ENCODE results near the gene NEMP1.
"Not testable (repeated sequence)": the region's sequence is repeated elsewhere in the genome, so short reads cannot be mapped to it uniquely, and the experiment has no call there.

NEMP1 gene, protein sequence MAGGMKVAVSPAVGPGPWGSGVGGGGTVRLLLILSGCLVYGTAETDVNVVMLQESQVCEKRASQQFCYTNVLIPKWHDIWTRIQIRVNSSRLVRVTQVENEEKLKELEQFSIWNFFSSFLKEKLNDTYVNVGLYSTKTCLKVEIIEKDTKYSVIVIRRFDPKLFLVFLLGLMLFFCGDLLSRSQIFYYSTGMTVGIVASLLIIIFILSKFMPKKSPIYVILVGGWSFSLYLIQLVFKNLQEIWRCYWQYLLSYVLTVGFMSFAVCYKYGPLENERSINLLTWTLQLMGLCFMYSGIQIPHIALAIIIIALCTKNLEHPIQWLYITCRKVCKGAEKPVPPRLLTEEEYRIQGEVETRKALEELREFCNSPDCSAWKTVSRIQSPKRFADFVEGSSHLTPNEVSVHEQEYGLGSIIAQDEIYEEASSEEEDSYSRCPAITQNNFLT

GRCh38 chr12:57078519-57079404 is at the start of gene NEMP1:
NEMP1 (minus strand) TSS chr12:57078791; CDS start chr12:57078745, 46 bp downstream.
- peak; percentile 99 for DNase-seq

DNA sequence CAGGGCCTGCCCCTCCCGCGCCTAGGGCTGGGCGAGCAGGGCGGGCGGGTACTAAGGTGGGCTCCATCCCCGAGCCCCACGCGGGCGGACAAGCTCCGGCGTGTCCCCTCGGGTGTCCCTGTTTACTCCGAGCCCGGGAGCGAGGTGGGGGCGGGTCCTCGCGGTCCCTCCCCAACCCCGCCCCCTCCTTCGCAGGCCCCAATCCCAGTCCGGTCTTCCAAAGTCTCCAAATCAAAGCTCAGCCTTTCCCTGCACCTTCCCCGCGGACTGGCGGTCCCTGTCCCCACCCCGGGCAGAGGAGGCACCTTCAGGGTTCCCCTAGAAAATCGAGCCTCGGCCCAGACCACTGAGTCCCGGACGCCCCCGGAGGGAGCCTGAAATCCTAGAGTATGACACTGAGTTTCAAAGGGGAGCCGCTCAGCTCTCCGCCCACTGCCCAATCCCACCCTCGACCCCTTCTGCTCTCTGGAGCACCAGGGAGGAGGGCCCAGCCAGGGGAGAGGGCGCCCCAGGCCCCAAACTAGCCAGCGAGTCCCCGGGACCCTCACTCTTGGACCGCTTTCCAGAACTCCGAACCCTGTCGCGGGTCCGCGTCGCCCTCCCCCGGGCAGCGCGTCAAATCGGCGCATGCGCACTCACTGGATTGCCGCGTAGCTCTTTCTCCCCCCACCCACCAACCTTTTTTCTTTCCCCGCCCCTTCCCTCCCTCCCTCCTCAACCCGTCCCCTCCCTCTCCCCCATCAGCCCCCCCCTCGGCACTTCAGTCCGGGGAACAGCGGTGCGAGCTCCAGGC is 49.3 kb upstream of the NEMP1 start, which contains the start of gene LRP1:
Gene LRP1, plus strand, starts transcription at position 758 of the 793 bp plus-strand sequence. CDS start 482 bp downstream, outside the sequence.
- DNase-seq: peak; percentile 85

DNA sequence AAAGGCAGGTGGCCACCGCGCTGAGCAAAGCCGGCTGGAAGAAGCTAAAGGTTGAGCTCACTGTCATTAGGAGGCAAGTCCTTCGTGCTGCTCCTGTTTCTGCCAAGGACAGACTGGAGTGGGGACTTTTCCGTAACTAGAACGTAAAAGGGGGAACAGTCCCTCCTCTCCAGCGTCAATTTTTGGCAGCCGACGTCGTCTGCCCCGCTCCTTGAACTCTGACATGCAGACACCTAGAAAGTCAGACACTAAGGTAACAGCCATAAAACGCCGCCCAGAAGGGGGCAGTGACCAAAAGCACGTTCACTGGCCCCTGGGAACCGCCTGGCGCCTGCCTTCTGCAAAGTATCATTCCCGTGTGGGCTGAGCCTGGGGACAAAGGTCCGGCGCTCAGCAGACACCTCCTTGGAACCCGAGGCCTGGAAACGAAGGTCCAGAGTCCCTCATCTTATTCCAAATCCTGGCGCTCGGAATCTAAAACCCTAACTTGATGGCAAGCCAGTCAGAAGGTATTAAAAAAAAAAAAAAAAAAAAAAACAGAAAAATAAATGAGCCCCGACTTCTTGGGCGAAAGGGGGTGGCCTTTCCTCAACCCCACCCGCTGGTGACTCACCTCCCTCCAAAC is 48.6 kb upstream of the NEMP1 start:
- DNase-seq: peak; percentile 43

GRCh38 chr12:57126561-57126960 is 48.0 kb upstream of the NEMP1 start:
- no peak for DNase-seq

DNA sequence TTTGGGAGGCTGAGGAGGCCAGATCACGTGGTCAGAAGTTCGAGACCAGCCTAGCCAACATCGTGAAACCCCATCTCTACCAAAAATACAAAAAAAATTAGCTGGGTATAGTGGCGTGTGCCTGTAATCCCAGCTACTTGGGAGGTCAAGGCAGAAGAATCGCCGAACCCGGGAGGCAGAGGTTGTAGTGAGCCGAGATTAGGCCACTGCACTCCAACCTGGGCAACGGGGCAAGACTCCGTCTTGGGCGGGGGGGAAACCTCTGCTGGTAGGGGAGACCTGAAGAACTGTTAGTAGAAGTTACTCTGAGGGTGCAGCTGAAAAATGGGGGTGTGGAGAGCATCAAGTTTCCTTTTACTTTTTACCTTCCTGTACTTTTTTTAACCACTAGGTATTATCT is 47.5 kb upstream of the NEMP1 start:
- no peak for DNase-seq

DNA sequence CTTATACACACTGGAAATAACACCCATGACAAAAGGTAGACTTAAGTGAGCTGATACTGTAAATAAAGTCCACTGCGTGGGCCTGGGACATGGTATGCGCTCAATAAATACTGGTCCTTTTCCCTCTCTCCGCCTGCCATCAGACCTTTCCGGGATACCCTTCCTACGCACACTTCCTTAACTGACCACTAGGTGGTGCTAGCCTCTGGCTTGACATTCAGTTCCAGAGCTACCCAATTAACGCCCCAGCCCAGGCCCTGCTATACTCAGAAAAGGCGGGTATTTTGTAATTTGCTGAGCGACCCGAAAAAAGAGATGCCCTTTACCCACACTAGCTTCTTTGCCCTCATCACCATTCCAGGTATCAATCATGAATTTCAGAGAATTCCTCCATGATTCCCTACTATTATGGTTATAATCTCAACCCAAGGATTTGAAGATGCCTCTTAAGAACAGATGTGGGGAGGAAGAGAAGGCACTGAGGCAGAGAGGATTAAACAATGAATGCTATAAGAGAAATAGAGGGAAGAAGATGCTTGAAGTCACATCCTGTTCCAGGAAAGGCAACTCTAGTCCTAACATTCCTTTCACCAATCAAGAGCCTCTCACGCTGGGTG is 45.8 kb upstream of the NEMP1 start:
- peak; percentile 84 for DNase-seq

GRCh38 chr12:57123813-57124212 is 45.2 kb upstream of the NEMP1 start:
- DNase-seq: no peak

DNA sequence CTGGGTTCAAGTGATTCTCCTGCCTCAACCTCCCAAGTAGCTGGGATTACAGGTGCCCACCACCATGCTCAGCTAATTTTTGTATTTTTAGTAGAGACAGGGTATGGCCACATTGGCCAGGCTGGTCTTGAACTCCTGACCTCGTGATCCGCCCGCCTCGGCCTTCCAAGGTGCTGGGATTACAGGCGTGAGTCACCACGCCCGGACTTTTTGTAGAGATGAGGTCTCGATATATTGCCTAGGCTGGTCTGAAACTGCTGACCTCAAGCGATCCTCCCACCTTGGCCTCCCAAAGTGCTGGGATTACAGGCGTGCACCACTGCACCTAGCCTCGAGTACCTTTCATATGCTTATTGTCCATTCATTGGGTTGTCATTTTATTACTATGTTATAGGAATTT is 42.1 kb upstream of the NEMP1 start:
- DNase-seq: not testable (repeated sequence)

- no peak for DNase-seq
Measured at GRCh38 chr12:57119294-57120085, 40.9 kb upstream of the NEMP1 start.

GRCh38 chr12:57118711-57119271 is 40.2 kb upstream of the NEMP1 start:
- DNase-seq: no peak

DNA sequence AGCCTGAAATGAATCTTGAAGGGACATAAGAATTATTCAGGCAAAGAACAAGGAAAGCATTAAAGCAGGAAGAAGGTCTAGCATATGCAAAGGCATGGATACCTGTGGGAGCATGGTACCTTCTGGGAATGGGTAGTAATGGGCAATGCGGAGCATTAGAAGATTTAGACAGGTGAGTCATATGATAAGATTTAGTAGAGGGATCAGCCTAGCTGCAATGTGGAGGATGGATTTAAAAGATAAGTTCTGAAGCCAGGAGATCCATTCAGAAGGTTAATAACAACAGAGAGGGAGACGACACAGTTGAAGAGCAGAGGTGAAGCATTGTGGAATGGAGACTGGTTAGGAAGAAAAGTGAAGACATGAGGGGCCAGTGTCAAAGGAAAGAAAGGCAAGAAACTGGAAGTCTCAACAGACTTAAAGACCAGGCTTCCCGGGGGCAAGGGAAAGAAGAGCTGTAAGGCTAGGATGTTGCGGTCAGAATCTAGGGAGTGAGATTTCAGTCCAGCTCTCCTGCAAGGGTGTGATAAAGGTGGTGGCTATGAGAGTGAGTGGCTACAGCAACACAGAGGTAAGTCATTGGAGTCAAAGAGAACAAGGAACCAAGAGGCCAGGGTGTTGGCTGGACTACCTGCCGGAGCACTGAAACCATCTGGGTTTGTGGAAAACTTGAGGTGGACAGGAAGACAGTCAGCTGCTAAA is 38.1 kb upstream of the NEMP1 start:
- DNase-seq: no peak

- DNase-seq: no peak
Measured at GRCh38 chr12:57112492-57113294, 34.1 kb upstream of the NEMP1 start.

GRCh38 chr12:57111031-57111734 is 32.6 kb upstream of the NEMP1 start, which contains the start of gene STAT6:
STAT6 (minus strand) TSS chr12:57111362; CDS start chr12:57108278, 3,084 bp downstream.
- DNase-seq: peak; percentile 91

DNA sequence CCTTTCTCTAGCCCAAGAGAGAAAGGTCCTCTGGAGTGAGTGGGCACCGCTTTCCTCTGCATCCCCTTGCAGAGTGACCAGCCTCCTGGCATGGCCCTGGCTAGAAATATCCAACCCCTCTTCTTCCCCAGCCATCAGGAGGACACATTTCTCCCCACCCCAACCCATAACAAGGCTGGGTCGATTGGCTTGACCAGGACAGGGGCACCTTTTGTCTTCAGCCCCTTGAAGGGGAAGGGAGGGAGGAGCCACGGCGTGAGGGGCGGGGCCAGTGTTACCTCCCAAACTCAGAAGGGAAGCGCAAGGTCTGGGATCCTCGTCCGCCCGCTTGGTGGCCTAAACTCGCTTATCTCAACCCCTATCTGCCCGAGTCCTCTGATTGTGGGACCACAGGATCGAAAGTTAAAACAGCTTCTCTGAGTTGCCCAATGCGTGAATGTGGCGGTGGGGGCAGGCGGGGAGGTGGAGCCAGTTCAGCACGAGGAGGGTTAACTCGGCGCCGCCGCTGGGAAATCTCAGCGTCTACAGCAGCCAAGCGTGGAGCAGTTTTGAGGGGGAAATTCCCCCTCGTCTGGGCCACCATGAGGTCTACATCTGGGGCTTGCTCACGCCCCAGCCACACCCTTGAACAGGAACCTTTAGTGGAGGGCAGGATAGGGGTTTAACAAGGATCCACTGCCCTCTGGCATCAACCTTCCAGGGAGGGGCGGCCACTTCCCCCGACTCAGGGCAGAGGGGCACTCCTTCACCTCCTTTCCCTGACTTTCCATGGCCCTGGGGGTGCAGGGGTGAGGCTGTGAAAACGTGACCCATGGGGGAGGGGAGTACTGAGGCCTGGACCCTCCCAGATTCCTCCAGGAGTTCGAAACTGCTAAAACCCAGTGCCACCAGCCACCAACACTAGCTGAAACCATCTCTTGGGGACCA is 31.8 kb upstream of the NEMP1 start:
- peak; percentile 87 for DNase-seq

DNA sequence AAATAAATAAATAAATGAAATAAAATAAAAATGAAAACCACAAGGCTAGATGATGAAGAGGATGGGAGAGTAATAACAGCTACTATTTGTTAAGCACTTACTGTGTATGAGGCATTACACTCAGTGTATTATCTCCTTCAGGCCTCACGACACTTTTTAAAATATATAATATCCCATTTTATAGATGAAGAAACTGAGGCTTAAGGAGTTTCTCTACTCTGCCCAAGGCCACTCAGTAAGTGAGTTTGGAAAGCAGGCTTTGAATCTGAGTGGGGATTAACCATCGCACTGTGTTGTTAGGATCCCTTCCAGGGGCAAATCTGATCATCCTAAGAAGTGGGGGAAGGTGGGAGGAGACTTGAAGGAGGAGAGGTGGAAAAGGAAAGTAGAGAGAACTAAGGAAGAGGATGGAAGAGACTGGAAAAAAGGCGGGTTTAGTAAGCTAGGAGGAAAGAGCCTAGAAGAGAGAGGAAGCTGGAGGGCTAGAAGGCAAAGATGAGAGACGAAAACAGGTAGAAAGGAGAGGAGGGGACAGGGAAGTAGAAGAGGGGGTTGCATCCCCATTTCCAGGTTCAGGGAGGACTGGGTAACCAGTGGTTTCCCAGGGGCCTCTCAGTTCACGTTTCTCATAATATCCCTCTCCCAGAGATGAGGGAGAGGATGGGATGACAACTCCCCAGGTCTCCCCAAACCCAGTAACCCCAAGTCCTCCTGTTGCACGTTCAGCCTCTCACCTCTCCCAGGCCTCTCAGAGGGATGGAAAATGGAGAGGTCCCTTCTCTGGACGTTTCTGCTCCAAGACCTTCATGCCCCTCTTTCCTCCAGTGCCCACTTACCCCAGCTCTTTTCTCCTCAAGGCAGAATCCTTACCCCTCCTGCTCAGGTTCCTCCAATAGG is 30.9 kb upstream of the NEMP1 start:
- DNase-seq: no peak

Data from CD4-positive, alpha-beta T cell treated with Interleukin-12 subunit alpha and Interleukin-12 subunit beta, for 1 hour (primary cell).